Measurements from ENCODE around the gene RXRG. TPM values are rescaled to one million over a fixed set of nuclear protein-coding genes. Genes with fewer than 3 reads are reported as not detected.

The RXRG gene
- total RNA-seq, 1 experiment from 2014 or later: not detected

- Histone ChIP-seq H3K4me1 (ENCODE audit: low read length) (no peaks in the 10 kb centered on the region), H3K4me2 (ENCODE audit: low read depth, low read length, poor library complexity, severe bottlenecking) (no peak overlapping the region), H3K9ac (ENCODE audit: low read length) (no peak overlapping the region), H3K9me3 (ENCODE audit: low read length) (no peaks in the 10 kb centered on the region), H3K9me2 (replicated peaks; ENCODE audit: insufficient read depth, low read length) (no peaks in the 10 kb centered on the region), H2AFZ (ENCODE audit: low read length) (no peak overlapping the region), H3K27me3 (ENCODE audit: low read length) (0 out of 2 replicates have a peak, but pooled peaks cover 2% of the 10 kb centered on the region), H3K36me3 (ENCODE audit: insufficient read depth, low read length) (no peaks in the 10 kb centered on the region), H3K4me3 (ENCODE audit: low read length) (no peak overlapping the region), H3K27ac (ENCODE audit: low read length) (no peak overlapping the region), H3K79me2 (ENCODE audit: low read length) (no peaks in the 10 kb centered on the region), H4K20me1 (ENCODE audit: insufficient read depth, low read depth, low read length) (no peaks in the 10 kb centered on the region)
- DNase-seq: no peak
Measured at GRCh38 chr1:165434281-165434680, 10.6 kb downstream of the RXRG start.

DNA sequence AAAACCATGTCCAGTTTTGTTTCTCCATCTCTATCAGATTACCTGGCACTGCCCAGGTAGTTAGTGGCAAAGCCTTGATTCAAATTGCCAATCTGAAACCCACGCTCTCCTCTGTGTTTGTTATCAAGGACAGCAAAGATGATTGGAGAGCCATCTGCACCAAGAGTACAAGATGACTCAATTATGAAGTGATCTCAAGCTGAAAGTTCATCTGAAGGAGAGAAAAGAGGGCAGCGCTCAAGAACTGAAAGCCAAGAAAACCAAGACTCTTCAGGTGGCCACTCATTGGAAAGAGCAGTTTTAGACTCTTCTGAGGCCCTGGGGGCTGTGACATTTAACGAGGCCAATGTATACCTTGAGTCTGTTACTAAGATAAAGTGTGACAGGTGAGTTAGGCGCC, 13.8 kb downstream of the RXRG start:
- H3K27me3 ChIP-seq (ENCODE audit: low read length): 0 out of 2 replicates have a peak, but pooled peaks cover 2% of the 10 kb centered on the region
- H3K9me3 ChIP-seq (ENCODE audit: low read length): no peaks in the 10 kb centered on the region
- H3K4me2 ChIP-seq (ENCODE audit: low read depth, low read length, poor library complexity, severe bottlenecking): no peak overlapping the region
- H3K36me3 ChIP-seq (ENCODE audit: insufficient read depth, low read length): no peaks in the 10 kb centered on the region
- H3K4me3 ChIP-seq (ENCODE audit: low read length): no peak overlapping the region
- H2AFZ ChIP-seq (ENCODE audit: low read length): no peak overlapping the region
- H3K79me2 ChIP-seq (ENCODE audit: low read length): no peaks in the 10 kb centered on the region
- no peak for DNase-seq
- H4K20me1 ChIP-seq (ENCODE audit: insufficient read depth, low read depth, low read length): no peaks in the 10 kb centered on the region
- H3K4me1 ChIP-seq (ENCODE audit: low read length): no peaks in the 10 kb centered on the region
- no peaks in the 10 kb centered on the region for H3K9me2 ChIP-seq (replicated peaks; ENCODE audit: insufficient read depth, low read length)
- H3K27ac ChIP-seq (ENCODE audit: low read length): no peak overlapping the region
- H3K9ac ChIP-seq (ENCODE audit: low read length): no peak overlapping the region

GRCh38 chr1:165426745-165427144, 18.2 kb downstream of the RXRG start:
- Histone ChIP-seq H3K27me3 (ENCODE audit: low read length) (0 out of 2 replicates have a peak, but pooled peaks cover 2% of the 10 kb centered on the region), H3K79me2 (ENCODE audit: low read length) (no peaks in the 10 kb centered on the region), H4K20me1 (ENCODE audit: insufficient read depth, low read depth, low read length) (no peaks in the 10 kb centered on the region)

DNA sequence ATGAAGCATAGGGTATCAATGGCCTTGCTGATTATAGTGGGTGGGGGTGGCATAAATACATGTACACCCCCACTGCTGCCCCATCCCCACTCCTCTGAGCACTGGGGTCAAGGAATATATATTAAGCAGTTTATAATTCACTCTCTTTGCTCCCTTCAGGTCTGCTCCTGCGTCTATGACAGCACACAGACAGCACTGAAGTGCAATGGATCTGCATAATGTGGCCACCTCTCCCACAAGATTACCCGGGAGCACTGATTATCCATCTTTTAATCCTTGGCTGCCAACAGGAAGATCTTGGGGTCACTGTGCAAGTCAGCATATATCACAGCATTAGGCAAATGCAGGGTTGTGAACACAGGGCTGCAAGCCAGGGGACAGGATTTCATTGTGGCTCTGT, 19.3 kb downstream of the RXRG start:
- Histone ChIP-seq H3K4me2 (ENCODE audit: low read depth, low read length, poor library complexity, severe bottlenecking) (no peak overlapping the region), H4K20me1 (ENCODE audit: insufficient read depth, low read depth, low read length) (no peaks in the 10 kb centered on the region), H3K36me3 (ENCODE audit: insufficient read depth, low read length) (no peaks in the 10 kb centered on the region), H3K4me1 (ENCODE audit: low read length) (no peaks in the 10 kb centered on the region), H3K9me2 (replicated peaks; ENCODE audit: insufficient read depth, low read length) (no peaks in the 10 kb centered on the region), H3K9me3 (ENCODE audit: low read length) (no peaks in the 10 kb centered on the region), H3K4me3 (ENCODE audit: low read length) (no peak overlapping the region), H3K9ac (ENCODE audit: low read length) (no peak overlapping the region), H3K27ac (ENCODE audit: low read length) (no peak overlapping the region), H3K27me3 (ENCODE audit: low read length) (0 out of 2 replicates have a peak, but pooled peaks cover 2% of the 10 kb centered on the region), H2AFZ (ENCODE audit: low read length) (no peak overlapping the region), H3K79me2 (ENCODE audit: low read length) (no peaks in the 10 kb centered on the region)
- no peak for DNase-seq

More at GRCh38 chr1:165426745-165427144, 18.2 kb downstream of the RXRG start:
- Histone ChIP-seq H3K4me3 (ENCODE audit: low read length) (no peak overlapping the region), H3K27ac (ENCODE audit: low read length) (no peak overlapping the region), H3K9me2 (replicated peaks; ENCODE audit: insufficient read depth, low read length) (no peaks in the 10 kb centered on the region), H2AFZ (ENCODE audit: low read length) (no peak overlapping the region), H3K9me3 (ENCODE audit: low read length) (no peaks in the 10 kb centered on the region), H3K9ac (ENCODE audit: low read length) (no peak overlapping the region), H3K4me2 (ENCODE audit: low read depth, low read length, poor library complexity, severe bottlenecking) (no peak overlapping the region), H3K36me3 (ENCODE audit: insufficient read depth, low read length) (no peaks in the 10 kb centered on the region), H3K4me1 (ENCODE audit: low read length) (no peaks in the 10 kb centered on the region)
- DNase-seq: no peak

DNA sequence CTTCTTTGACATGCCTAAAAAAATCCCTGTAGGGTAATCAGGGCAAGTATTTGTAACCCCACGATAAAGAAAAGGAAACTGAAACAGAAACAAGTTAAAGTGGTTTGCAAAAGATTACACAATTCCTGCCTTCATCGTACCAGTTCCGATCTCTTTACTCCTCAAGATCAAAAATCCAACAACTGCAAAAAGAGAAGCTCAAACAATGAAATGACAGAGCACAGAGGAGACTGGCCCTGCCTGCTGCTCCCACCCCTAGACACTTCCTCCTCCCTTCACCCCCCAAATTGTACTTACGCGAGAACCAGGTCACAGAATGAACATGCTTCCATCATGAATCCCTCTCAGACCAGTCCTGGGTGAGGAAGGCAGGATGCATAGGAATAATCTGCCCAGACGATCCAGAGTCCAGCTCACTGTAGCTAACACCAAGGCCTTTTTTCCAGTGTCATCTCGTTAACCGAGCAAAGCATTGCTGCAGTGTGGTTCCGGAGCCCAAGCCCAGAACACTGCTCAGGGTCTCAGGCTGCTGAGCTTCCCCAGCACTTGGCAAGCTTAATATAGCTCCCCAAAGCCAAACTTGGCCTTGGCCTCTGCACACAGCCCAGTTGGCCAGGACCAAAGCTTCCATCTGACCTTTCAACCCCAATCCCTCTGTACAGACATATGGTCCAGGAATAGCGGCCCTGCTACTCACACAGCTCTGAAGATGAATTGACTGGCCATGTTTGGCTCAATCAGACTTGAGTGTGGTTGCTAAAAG, 20.3 kb downstream of the RXRG start:
- H3K9ac ChIP-seq (ENCODE audit: low read length): no peak overlapping the region
- H3K36me3 ChIP-seq (ENCODE audit: insufficient read depth, low read length): no peaks in the 10 kb centered on the region
- no peaks in the 10 kb centered on the region for H3K79me2 ChIP-seq (ENCODE audit: low read length)
- H2AFZ ChIP-seq (ENCODE audit: low read length): no peak overlapping the region
- no peaks in the 10 kb centered on the region for H3K27me3 ChIP-seq (ENCODE audit: low read length)
- no peak overlapping the region for H3K4me2 ChIP-seq (ENCODE audit: low read depth, low read length, poor library complexity, severe bottlenecking)
- H3K4me1 ChIP-seq (ENCODE audit: low read length): no peaks in the 10 kb centered on the region
- no peak for DNase-seq
- H3K4me3 ChIP-seq (ENCODE audit: low read length): no peak overlapping the region
- H3K27ac ChIP-seq (ENCODE audit: low read length): no peak overlapping the region
- no peaks in the 10 kb centered on the region for H3K9me2 ChIP-seq (replicated peaks; ENCODE audit: insufficient read depth, low read length)
- H4K20me1 ChIP-seq (ENCODE audit: insufficient read depth, low read depth, low read length): no peaks in the 10 kb centered on the region
- no peaks in the 10 kb centered on the region for H3K9me3 ChIP-seq (ENCODE audit: low read length)

GRCh38 chr1:165423136-165423535, 21.8 kb downstream of the RXRG start:
- Histone ChIP-seq H3K36me3 (ENCODE audit: insufficient read depth, low read length) (no peaks in the 10 kb centered on the region), H4K20me1 (ENCODE audit: insufficient read depth, low read depth, low read length) (no peaks in the 10 kb centered on the region), H3K4me3 (ENCODE audit: low read length) (no peak overlapping the region), H3K27me3 (ENCODE audit: low read length) (no peaks in the 10 kb centered on the region), H2AFZ (ENCODE audit: low read length) (no peak overlapping the region), H3K9ac (ENCODE audit: low read length) (no peak overlapping the region), H3K9me2 (replicated peaks; ENCODE audit: insufficient read depth, low read length) (no peaks in the 10 kb centered on the region), H3K27ac (ENCODE audit: low read length) (no peak overlapping the region), H3K4me2 (ENCODE audit: low read depth, low read length, poor library complexity, severe bottlenecking) (no peak overlapping the region), H3K79me2 (ENCODE audit: low read length) (no peaks in the 10 kb centered on the region), H3K9me3 (ENCODE audit: low read length) (no peaks in the 10 kb centered on the region), H3K4me1 (ENCODE audit: low read length) (no peaks in the 10 kb centered on the region)
- no peak for DNase-seq

- Histone ChIP-seq H3K4me3 (ENCODE audit: low read length) (no peak overlapping the region), H3K27me3 (ENCODE audit: low read length) (no peaks in the 10 kb centered on the region), H3K36me3 (ENCODE audit: insufficient read depth, low read length) (no peaks in the 10 kb centered on the region), H3K9me2 (replicated peaks; ENCODE audit: insufficient read depth, low read length) (no peaks in the 10 kb centered on the region), H2AFZ (ENCODE audit: low read length) (no peak overlapping the region), H3K4me1 (ENCODE audit: low read length) (no peaks in the 10 kb centered on the region), H3K9ac (ENCODE audit: low read length) (no peak overlapping the region), H3K27ac (ENCODE audit: low read length) (no peak overlapping the region), H4K20me1 (ENCODE audit: insufficient read depth, low read depth, low read length) (no peaks in the 10 kb centered on the region), H3K79me2 (ENCODE audit: low read length) (no peaks in the 10 kb centered on the region), H3K9me3 (ENCODE audit: low read length) (no peaks in the 10 kb centered on the region), H3K4me2 (ENCODE audit: low read depth, low read length, poor library complexity, severe bottlenecking) (no peak overlapping the region)
- DNase-seq: no peak
Measured at GRCh38 chr1:165420655-165421054, 24.3 kb downstream of the RXRG start.

DNA sequence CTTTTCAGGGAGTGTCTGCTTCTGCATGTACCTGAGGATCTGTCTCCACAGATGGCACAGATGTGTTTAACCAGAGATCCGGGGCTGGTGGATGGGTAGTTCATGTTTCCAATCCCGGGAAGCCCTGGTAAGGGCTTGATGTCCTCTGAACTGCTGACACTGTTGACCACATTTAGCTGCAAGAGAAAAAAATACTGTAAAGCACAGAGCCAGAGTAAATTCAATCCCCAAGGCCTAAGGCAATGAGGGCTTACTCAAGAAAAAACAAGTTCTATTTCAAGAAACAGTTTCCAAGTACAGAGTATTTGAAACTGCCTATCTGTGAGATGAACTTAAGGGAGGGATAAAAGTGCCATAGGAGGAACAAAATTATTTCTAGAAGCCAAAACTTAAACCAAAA, 25.1 kb downstream of the RXRG start:
- H4K20me1 ChIP-seq (ENCODE audit: insufficient read depth, low read depth, low read length): no peaks in the 10 kb centered on the region
- H2AFZ ChIP-seq (ENCODE audit: low read length): no peak overlapping the region
- no peaks in the 10 kb centered on the region for H3K9me2 ChIP-seq (replicated peaks; ENCODE audit: insufficient read depth, low read length)
- no peaks in the 10 kb centered on the region for H3K79me2 ChIP-seq (ENCODE audit: low read length)
- no peak overlapping the region for H3K4me3 ChIP-seq (ENCODE audit: low read length)
- no peak overlapping the region for H3K27ac ChIP-seq (ENCODE audit: low read length)
- no peaks in the 10 kb centered on the region for H3K9me3 ChIP-seq (ENCODE audit: low read length)
- no peaks in the 10 kb centered on the region for H3K4me1 ChIP-seq (ENCODE audit: low read length)
- DNase-seq: no peak
- no peaks in the 10 kb centered on the region for H3K36me3 ChIP-seq (ENCODE audit: insufficient read depth, low read length)
- H3K27me3 ChIP-seq (ENCODE audit: low read length): no peaks in the 10 kb centered on the region
- H3K9ac ChIP-seq (ENCODE audit: low read length): no peak overlapping the region
- no peak overlapping the region for H3K4me2 ChIP-seq (ENCODE audit: low read depth, low read length, poor library complexity, severe bottlenecking)
